AG04450 (cell line): ENCODE measurements around the gene VPS37B. TPM values are rescaled to one million over a fixed set of nuclear protein-coding genes. Genes with fewer than 3 reads are reported as not detected.

Experiments
- CTCF ChIA-PET: fragments of 300-600, 350-600 bp; formaldehyde crosslinking; extraction: SDS; loops from one replicate; lab custom pipeline; 2022; ENCODE audit warnings: antibody characterized with exemption, inconsistent platforms; lab: Charles Lee
- POLR2A ChIA-PET: fragments of 350-600 bp; formaldehyde crosslinking; extraction: SDS; loops from one replicate; lab custom pipeline; 2021; ENCODE audit warnings: antibody characterized with exemption, inconsistent platforms; lab: Yijun Ruan, JAX
- DNase-seq: peaks from one replicate; pipeline ENCODE4 v3.0.0-alpha.2; 2011; ENCODE audit warnings: low read depth, low spot score
- H3K27ac ChIP-seq: one replicate; pipeline ENCODE4 v1.5.1; 2012; ENCODE audit warnings: low read depth, low read length, control low read depth
- H3K27me3 ChIP-seq: one replicate; pipeline ENCODE4 v1.6.0; 2012; ENCODE audit warnings: low read length; ENCODE audit not compliant: control insufficient read depth, insufficient read depth
- H3K4me3 ChIP-seq: 2 replicates; pipeline ENCODE4 v1.5.1; 2011; ENCODE audit warnings: mild to moderate bottlenecking, low read depth, low read length, control low read depth
- H3K9me3 ChIP-seq: 2 replicates; pipeline ENCODE4 v1.5.1; 2012; ENCODE audit warnings: low read length; ENCODE audit not compliant: control insufficient read depth, insufficient read depth
- polyA plus RNA-seq: library from polyadenylated mRNA; depleted of rRNA; stranded (reverse); fragments of >200 nt; gene quantifications from 2 replicates; pipeline ENCODE4 v1.2.3, GENCODE V29; 2011
- TF ChIP-seq, protein P1 (sequence below): IDR thresholded peaks from 2 replicates; pipeline ENCODE4 v1.5.1; 2011; ENCODE audit warnings: low read depth, low read length, control low read depth, inconsistent platforms

Gene VPS37B
- polyA plus RNA-seq, 1 experiment = 24.5 TPM

GRCh38 chr12:122825773-122826724 lies 69.9 kb downstream of the VPS37B start:
- Histone ChIP-seq H3K4me3 (peak overlapping the region; percentile 52), H3K27me3 (no peaks in the 10 kb centered on the region), H3K27ac (no peak overlapping the region), H3K9me3 (no peaks in the 10 kb centered on the region)
- ChIA-PET CTCF (interaction anchor here (0.6 to 3.1 kb wide), 2 partner anchors 11 to 32 kb away, joined by 3 to 33 read pairs; no protein-coding TSS in a partner anchor), POLR2A (interaction anchor here (0.5 to 0.7 kb wide), 3 partner anchors 66 to 445 kb away, joined by 3 to 6 read pairs (median 4); no protein-coding TSS in a partner anchor)
- DNase-seq = no peak
- TF ChIP-seq, protein P1, sequence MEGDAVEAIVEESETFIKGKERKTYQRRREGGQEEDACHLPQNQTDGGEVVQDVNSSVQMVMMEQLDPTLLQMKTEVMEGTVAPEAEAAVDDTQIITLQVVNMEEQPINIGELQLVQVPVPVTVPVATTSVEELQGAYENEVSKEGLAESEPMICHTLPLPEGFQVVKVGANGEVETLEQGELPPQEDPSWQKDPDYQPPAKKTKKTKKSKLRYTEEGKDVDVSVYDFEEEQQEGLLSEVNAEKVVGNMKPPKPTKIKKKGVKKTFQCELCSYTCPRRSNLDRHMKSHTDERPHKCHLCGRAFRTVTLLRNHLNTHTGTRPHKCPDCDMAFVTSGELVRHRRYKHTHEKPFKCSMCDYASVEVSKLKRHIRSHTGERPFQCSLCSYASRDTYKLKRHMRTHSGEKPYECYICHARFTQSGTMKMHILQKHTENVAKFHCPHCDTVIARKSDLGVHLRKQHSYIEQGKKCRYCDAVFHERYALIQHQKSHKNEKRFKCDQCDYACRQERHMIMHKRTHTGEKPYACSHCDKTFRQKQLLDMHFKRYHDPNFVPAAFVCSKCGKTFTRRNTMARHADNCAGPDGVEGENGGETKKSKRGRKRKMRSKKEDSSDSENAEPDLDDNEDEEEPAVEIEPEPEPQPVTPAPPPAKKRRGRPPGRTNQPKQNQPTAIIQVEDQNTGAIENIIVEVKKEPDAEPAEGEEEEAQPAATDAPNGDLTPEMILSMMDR = no peak

DNA sequence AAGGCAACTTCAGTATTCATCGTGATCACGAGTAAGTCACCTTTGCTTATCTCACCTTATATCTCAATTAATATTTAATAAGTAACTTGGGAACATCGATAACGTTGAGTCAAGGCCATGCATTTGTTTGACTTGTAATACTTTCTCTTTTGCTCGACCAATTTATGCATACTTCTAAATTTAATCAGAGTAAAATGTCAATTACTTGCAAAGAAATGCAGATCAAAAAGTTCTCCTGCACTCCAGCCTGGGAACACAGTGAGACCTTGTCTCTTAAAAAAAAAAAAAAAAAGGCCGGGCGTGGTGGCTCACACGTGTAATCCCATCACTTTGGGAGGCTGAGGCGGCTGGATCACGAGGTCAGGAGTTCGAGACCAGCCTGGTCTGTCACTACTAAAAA lies 72.5 kb downstream of the VPS37B start:
- DNase-seq = no peak
- H3K9me3 ChIP-seq = no peaks in the 10 kb centered on the region
- H3K27ac ChIP-seq = no peak overlapping the region
- CTCF ChIA-PET = interaction anchor here (2.1 kb wide), 1 partner anchor 30 kb away, joined by 6 read pairs; no protein-coding TSS in a partner anchor
- H3K4me3 ChIP-seq = no peak overlapping the region
- H3K27me3 ChIP-seq = no peaks in the 10 kb centered on the region
- POLR2A ChIA-PET = no interaction called here
- TF ChIP-seq, protein P1 = no peak

DNA sequence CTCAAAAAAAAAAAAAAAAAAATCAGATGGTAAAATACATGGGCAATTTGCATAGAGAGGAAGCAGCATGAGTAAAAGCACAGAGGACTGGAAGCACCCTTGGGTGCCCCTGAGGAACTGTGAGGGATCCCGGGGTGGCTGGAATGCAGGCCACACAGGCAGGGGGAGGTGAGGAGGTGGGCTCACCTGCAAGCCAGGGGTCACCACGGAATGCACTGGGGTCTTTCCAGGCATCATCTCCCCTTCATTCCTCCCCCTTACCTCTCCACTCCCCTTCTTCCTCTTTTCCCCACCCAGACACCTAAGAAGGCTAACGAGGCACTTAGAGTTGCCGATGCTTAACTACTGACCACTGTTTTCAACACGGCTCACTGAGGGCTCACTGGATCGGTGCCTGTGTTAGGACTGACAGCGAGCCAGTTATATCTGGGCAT lies 75.1 kb downstream of the VPS37B start:
- no peak for DNase-seq
- no peaks in the 10 kb centered on the region for H3K9me3 ChIP-seq
- POLR2A ChIA-PET = no interaction called here

DNA sequence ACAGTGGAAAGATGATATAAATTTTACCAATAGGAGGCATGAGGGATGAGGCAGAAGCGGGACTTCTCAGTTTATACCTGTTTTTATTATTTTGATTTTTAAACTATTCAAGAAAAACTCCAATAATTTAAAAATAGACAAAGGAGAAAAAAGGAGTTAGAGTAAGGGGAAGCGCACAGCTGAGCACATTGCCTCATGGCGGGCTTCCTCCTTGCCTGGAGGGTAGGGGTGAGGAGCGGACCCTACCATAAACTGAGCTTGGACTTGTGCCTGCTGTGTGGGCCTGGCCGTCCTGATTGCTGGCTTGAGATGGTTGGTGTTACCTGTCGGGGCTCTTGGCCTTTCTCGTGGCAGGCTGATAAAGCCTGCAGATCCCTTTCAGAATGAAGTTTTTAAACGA lies 75.8 kb downstream of the VPS37B start:
- TF ChIP-seq, protein P1 = no peak
- no peak overlapping the region for H3K27ac ChIP-seq
- POLR2A ChIA-PET = interaction anchor here (0.6 kb wide), 1 partner anchor 97 kb away, joined by 5 read pairs; no protein-coding TSS in a partner anchor
- no peaks in the 10 kb centered on the region for H3K27me3 ChIP-seq
- no peak overlapping the region for H3K4me3 ChIP-seq
- H3K9me3 ChIP-seq = no peaks in the 10 kb centered on the region
- CTCF ChIA-PET = no interaction called here
- no peak for DNase-seq

More for the DNA sequence above, 75.1 kb downstream of the VPS37B start:
- Histone ChIP-seq H3K27ac (no peak overlapping the region), H3K4me3 (no peak overlapping the region), H3K27me3 (no peaks in the 10 kb centered on the region)
- CTCF ChIA-PET = no interaction called here
- TF ChIP-seq, protein P1 = no peak

DNA sequence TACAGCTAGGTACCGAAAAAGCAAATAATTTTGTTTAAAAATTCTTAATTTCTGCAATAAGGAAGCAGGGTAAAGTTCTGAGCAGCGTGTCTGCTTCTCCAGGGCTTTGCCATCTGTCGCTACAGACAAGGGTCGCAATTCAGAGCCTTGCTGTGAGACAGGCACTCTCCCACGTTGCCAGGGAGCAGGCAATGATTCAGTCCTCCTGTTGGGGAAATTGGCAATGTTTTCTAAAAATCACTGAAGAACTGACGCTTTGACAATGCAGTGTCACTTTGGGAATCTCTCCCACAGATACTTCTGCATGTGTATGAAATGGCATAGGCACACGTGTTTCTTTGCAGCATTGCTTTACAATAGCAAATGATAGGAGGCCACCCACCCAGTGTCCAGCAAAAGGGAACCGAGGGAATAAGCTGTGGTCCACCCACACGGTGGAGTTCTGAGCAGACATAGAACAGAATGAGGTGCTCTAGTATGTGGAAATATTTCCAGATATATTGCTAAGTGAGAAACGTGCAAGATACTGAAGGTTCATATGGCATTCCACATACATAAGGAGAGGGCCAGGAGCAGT lies 76.6 kb downstream of the VPS37B start:
- Histone ChIP-seq H3K27me3 (no peaks in the 10 kb centered on the region), H3K27ac (no peak overlapping the region), H3K9me3 (no peaks in the 10 kb centered on the region), H3K4me3 (no peak overlapping the region)
- POLR2A ChIA-PET = no interaction called here
- CTCF ChIA-PET = interaction anchor here (1.3 to 2.2 kb wide), 2 partner anchors 13 to 25 kb away, joined by 5 to 13 read pairs; no protein-coding TSS in a partner anchor
- TF ChIP-seq, protein P1 = no peak
- no peak for DNase-seq
